NB4 (cell line): ENCODE data around the gene HDGF.

Source experiments
- DNase-seq: peaks from one replicate; pipeline ENCODE4 v3.0.0; 2010; ENCODE audit warnings: low read depth
- H3K4me3 ChIP-seq: one replicate; pipeline ENCODE4 v1.5.1; 2011; ENCODE audit warnings: mild to moderate bottlenecking, low read depth, low read length, moderate library complexity
- CTCF ChIP-seq: IDR thresholded peaks from one replicate; pipeline ENCODE4 v1.5.1; 2012; ENCODE audit warnings: low read depth, low read length
- MAX ChIP-seq: IDR thresholded peaks from 2 replicates; pipeline ENCODE4 v1.6.1; 2011; ENCODE audit warnings: low read depth, low read length
- MYC ChIP-seq: IDR thresholded peaks from 2 replicates; pipeline ENCODE4 v1.6.1; 2011; ENCODE audit warnings: low read depth, low read length
- POLR2A ChIP-seq: IDR thresholded peaks from 2 replicates; pipeline ENCODE4 v1.6.1; 2011; ENCODE audit warnings: mild to moderate bottlenecking; ENCODE audit not compliant: insufficient read length; ENCODE audit errors: extremely low read depth

HDGF gene

GRCh38 chr1:156745881-156746280, 5.6 kb downstream of the HDGF start:
- no peak overlapping the region for H3K4me3 ChIP-seq
- no peak for DNase-seq
- TF ChIP-seq POLR2A: no peak
- no peak for TF ChIP-seq MYC
- no peak for TF ChIP-seq MAX
- TF ChIP-seq CTCF: no peak

GRCh38 chr1:156744786-156745419, 6.6 kb downstream of the HDGF start:
- TF ChIP-seq MAX (no peak), MYC (no peak), POLR2A (no peak), CTCF (no peak)
- no peak overlapping the region for H3K4me3 ChIP-seq
- no peak for DNase-seq

GRCh38 chr1:156744344-156744743, 7.1 kb downstream of the HDGF start:
- no peak for DNase-seq
- no peak overlapping the region for H3K4me3 ChIP-seq
- TF ChIP-seq MAX (no peak), CTCF (no peak), POLR2A (no peak), MYC (no peak)

- no peak for TF ChIP-seq POLR2A
- no peak for TF ChIP-seq MYC
- no peak for TF ChIP-seq CTCF
- no peak for TF ChIP-seq MAX
- no peak overlapping the region for H3K4me3 ChIP-seq
- DNase-seq: no peak
Measured at GRCh38 chr1:156743367-156744302, 7.8 kb downstream of the HDGF start.

GRCh38 chr1:156742801-156743200, 8.7 kb downstream of the HDGF start:
- TF ChIP-seq POLR2A (no peak), MYC (no peak), MAX (no peak), CTCF (no peak)
- DNase-seq: no peak
- no peak overlapping the region for H3K4me3 ChIP-seq
